ENCODE data around the gene PGAM2. TPM values are rescaled to one million over a fixed set of nuclear protein-coding genes. Genes with fewer than 3 reads are reported as not detected.
A peak's percentile ranks its signal among the peaks of the same experiment; 100 is the strongest.
"Not testable (repeated sequence)": the region's sequence is repeated elsewhere in the genome, so short reads cannot be mapped to it uniquely, and the experiment has no call there.

The PGAM2 gene
- total and polyA plus RNA-seq, 2 experiments from 2014 or later, result 0.73 TPM; not detected in 1

GRCh38 chr7:44042221-44042620, 23.1 kb downstream of the PGAM2 start:
- no peaks in the 10 kb centered on the region for H3K9me3 ChIP-seq (ENCODE audit: low read depth)

GRCh38 chr7:44040493-44040891, 24.9 kb downstream of the PGAM2 start:
- not testable (repeated sequence) for H2AFZ ChIP-seq; H3K4me1 ChIP-seq (ENCODE audit: insufficient read depth); H3K9me3 ChIP-seq (ENCODE audit: low read depth); H3K79me2 ChIP-seq; H3K27me3 ChIP-seq; H3K36me3 ChIP-seq (replicated peaks; ENCODE audit: insufficient read depth, low read depth); H3K4me3 ChIP-seq; H3K27ac ChIP-seq; H4K20me1 ChIP-seq (ENCODE audit: insufficient read depth, poor library complexity, severe bottlenecking); H3K9me2 ChIP-seq (replicated peaks; ENCODE audit: insufficient read depth)
- peak; percentile 34 for DNase-seq (ENCODE audit: low spot score)
- peak; percentile 33 for TF ChIP-seq CTCF (IDR thresholded peaks at IDR 0.05; ENCODE audit: poor library complexity)
- peak overlapping the region; percentile 80 for H3K4me2 ChIP-seq
- WGBS (ENCODE audit: low lambda C conversion rate, missing lambda C conversion rate), result 3% methylated on average over 46 of the region's 46 CpGs

More at GRCh38 chr7:44042221-44042620, 23.1 kb downstream of the PGAM2 start:
- Histone ChIP-seq H3K4me3 (no peak overlapping the region), H3K27ac (no peak overlapping the region), H3K9me2 (replicated peaks; ENCODE audit: insufficient read depth) (no peaks in the 10 kb centered on the region), H2AFZ (no peak overlapping the region), H3K27me3 (no peaks in the 10 kb centered on the region), H3K4me1 (ENCODE audit: insufficient read depth) (peaks cover 6% of the 10 kb centered on the region), H3K36me3 (replicated peaks; ENCODE audit: insufficient read depth, low read depth) (no peaks in the 10 kb centered on the region), H3K79me2 (peaks cover 27% of the 10 kb centered on the region), H4K20me1 (ENCODE audit: insufficient read depth, poor library complexity, severe bottlenecking) (peaks cover 4% of the 10 kb centered on the region), H3K4me2 (no peak overlapping the region)
- no peak for DNase-seq (ENCODE audit: low spot score)
- 95% methylated on average over 2 of the region's 2 CpGs for WGBS (ENCODE audit: low lambda C conversion rate, missing lambda C conversion rate)
- no peak for TF ChIP-seq EZH2phosphoT487 (IDR thresholded peaks at IDR 0.05; ENCODE audit: low read depth, severe bottlenecking, unreplicated experiment)
- TF ChIP-seq EZH2 (IDR thresholded peaks at IDR 0.05; ENCODE audit: borderline replicate concordance), result no peak
- no peak for TF ChIP-seq CTCF (IDR thresholded peaks at IDR 0.05; ENCODE audit: poor library complexity)

GRCh38 chr7:44039800-44040492, 25.4 kb downstream of the PGAM2 start:
- H3K27me3 ChIP-seq; H3K79me2 ChIP-seq; H3K9me3 ChIP-seq (ENCODE audit: low read depth); DNase-seq (ENCODE audit: low spot score); H3K4me3 ChIP-seq; H3K27ac ChIP-seq; H3K36me3 ChIP-seq (replicated peaks; ENCODE audit: insufficient read depth, low read depth); H2AFZ ChIP-seq; H3K9me2 ChIP-seq (replicated peaks; ENCODE audit: insufficient read depth); H4K20me1 ChIP-seq (ENCODE audit: insufficient read depth, poor library complexity, severe bottlenecking); H3K4me1 ChIP-seq (ENCODE audit: insufficient read depth): not testable (repeated sequence)
- peak overlapping the region; percentile 80 for H3K4me2 ChIP-seq
- 61% methylated on average over 10 of the region's 40 CpGs for WGBS (ENCODE audit: low lambda C conversion rate, missing lambda C conversion rate)

GRCh38 chr7:44038961-44039558, 26.3 kb downstream of the PGAM2 start:
- not testable (repeated sequence) for H2AFZ ChIP-seq; H3K4me1 ChIP-seq (ENCODE audit: insufficient read depth); H4K20me1 ChIP-seq (ENCODE audit: insufficient read depth, poor library complexity, severe bottlenecking); H3K4me3 ChIP-seq; H3K27me3 ChIP-seq; H3K9me2 ChIP-seq (replicated peaks; ENCODE audit: insufficient read depth); H3K9me3 ChIP-seq (ENCODE audit: low read depth); H3K36me3 ChIP-seq (replicated peaks; ENCODE audit: insufficient read depth, low read depth); H3K27ac ChIP-seq; H3K79me2 ChIP-seq
- WGBS (ENCODE audit: low lambda C conversion rate, missing lambda C conversion rate), result no CpG with 5 or more reads among the region's 26 CpGs
- peak overlapping the region; percentile 50 for H3K4me2 ChIP-seq
- DNase-seq (ENCODE audit: low spot score), result peak; percentile 93

GRCh38 chr7:44038553-44038952, 26.8 kb downstream of the PGAM2 start:
- 69% methylated on average over 3 of the region's 12 CpGs for WGBS (ENCODE audit: low lambda C conversion rate, missing lambda C conversion rate)
- not testable (repeated sequence) for H3K27ac ChIP-seq; DNase-seq (ENCODE audit: low spot score); H3K4me1 ChIP-seq (ENCODE audit: insufficient read depth); H2AFZ ChIP-seq; H3K36me3 ChIP-seq (replicated peaks; ENCODE audit: insufficient read depth, low read depth); H3K27me3 ChIP-seq; H3K9me3 ChIP-seq (ENCODE audit: low read depth); H3K4me3 ChIP-seq; H3K9me2 ChIP-seq (replicated peaks; ENCODE audit: insufficient read depth); H3K79me2 ChIP-seq; H4K20me1 ChIP-seq (ENCODE audit: insufficient read depth, poor library complexity, severe bottlenecking); H3K4me2 ChIP-seq

GRCh38 chr7:44037951-44038350, 27.4 kb downstream of the PGAM2 start:
- H3K4me3 ChIP-seq; DNase-seq (ENCODE audit: low spot score); H3K4me2 ChIP-seq; H3K36me3 ChIP-seq (replicated peaks; ENCODE audit: insufficient read depth, low read depth); H3K9me2 ChIP-seq (replicated peaks; ENCODE audit: insufficient read depth); H3K27me3 ChIP-seq; H3K27ac ChIP-seq; H4K20me1 ChIP-seq (ENCODE audit: insufficient read depth, poor library complexity, severe bottlenecking); H2AFZ ChIP-seq; H3K4me1 ChIP-seq (ENCODE audit: insufficient read depth); H3K9me3 ChIP-seq (ENCODE audit: low read depth); H3K79me2 ChIP-seq: not testable (repeated sequence)
- WGBS (ENCODE audit: low lambda C conversion rate, missing lambda C conversion rate), result 69% methylated on average over 2 of the region's 2 CpGs

- H3K4me3 ChIP-seq; H3K4me2 ChIP-seq; H3K27ac ChIP-seq; H4K20me1 ChIP-seq (ENCODE audit: insufficient read depth, poor library complexity, severe bottlenecking); H3K4me1 ChIP-seq (ENCODE audit: insufficient read depth); H3K79me2 ChIP-seq; DNase-seq (ENCODE audit: low spot score); H3K27me3 ChIP-seq; H3K9me3 ChIP-seq (ENCODE audit: low read depth); H2AFZ ChIP-seq; H3K9me2 ChIP-seq (replicated peaks; ENCODE audit: insufficient read depth); H3K36me3 ChIP-seq (replicated peaks; ENCODE audit: insufficient read depth, low read depth): not testable (repeated sequence)
- WGBS (ENCODE audit: low lambda C conversion rate, missing lambda C conversion rate), result 45% methylated on average over 8 of the region's 10 CpGs
Measured at GRCh38 chr7:44036364-44036763, 29.0 kb downstream of the PGAM2 start.

All from hepatocyte (in vitro differentiated cells).